HG02981 (cell line): ENCODE measurements around the gene SNX4.
A peak's percentile ranks its signal among the peaks of the same experiment; 100 is the strongest.
"Not testable (repeated sequence)": the region's sequence is repeated elsewhere in the genome, so short reads cannot be mapped to it uniquely, and the experiment has no call there.

ENCODE experiments used
- ATAC-seq: cut with Tn5 transposase; IDR thresholded peaks from one replicate; pipeline ENCODE4 v1.9.1; 2021; ENCODE audit warnings: mild to moderate bottlenecking, moderate library complexity; ENCODE audit not compliant: unreplicated experiment

Gene SNX4

GRCh38 chr3:125519678-125520562, at the start of gene SNX4:
SNX4 (minus strand) TSS chr3:125520202; CDS start chr3:125520172, 30 bp downstream.
- peak; percentile 85 for ATAC-seq

GRCh38 chr3:125556314-125556713, 36.3 kb upstream of the SNX4 start:
- no peak for ATAC-seq

GRCh38 chr3:125552401-125552800, 32.4 kb upstream of the SNX4 start:
- ATAC-seq, result no peak

- no peak for ATAC-seq
Measured at GRCh38 chr3:125528920-125529319, 8.9 kb upstream of the SNX4 start.

GRCh38 chr3:125525153-125525552, 5.2 kb upstream of the SNX4 start:
- ATAC-seq, result no peak

GRCh38 chr3:125520563-125520919, 539 bp upstream of the SNX4 start:
- not testable (repeated sequence) for ATAC-seq

- ATAC-seq, result no peak
Measured at GRCh38 chr3:125515421-125515820, 4.6 kb downstream of the SNX4 start.

- no peak for ATAC-seq
Measured at GRCh38 chr3:125513490-125514115, 6.4 kb downstream of the SNX4 start.

GRCh38 chr3:125512135-125512920, 7.7 kb downstream of the SNX4 start:
- peak; percentile 43 for ATAC-seq

- no peak for ATAC-seq
Measured at GRCh38 chr3:125511420-125512118, 8.4 kb downstream of the SNX4 start.

- no peak for ATAC-seq
Measured at GRCh38 chr3:125507128-125507527, 12.9 kb downstream of the SNX4 start.

- no peak for ATAC-seq
Measured at GRCh38 chr3:125498630-125499029, 21.4 kb downstream of the SNX4 start.

- ATAC-seq, result no peak
Measured at GRCh38 chr3:125496701-125497100, 23.3 kb downstream of the SNX4 start.

- ATAC-seq, result no peak
Measured at GRCh38 chr3:125482406-125482805, 37.6 kb downstream of the SNX4 start.

- no peak for ATAC-seq
Measured at GRCh38 chr3:125481786-125482185, 38.2 kb downstream of the SNX4 start.

GRCh38 chr3:125481375-125481759, 38.6 kb downstream of the SNX4 start:
- not testable (repeated sequence) for ATAC-seq

- ATAC-seq, result no peak
Measured at GRCh38 chr3:125480656-125481374, 39.2 kb downstream of the SNX4 start.

- ATAC-seq, result no peak
Measured at GRCh38 chr3:125479091-125479490, 40.9 kb downstream of the SNX4 start.

- no peak for ATAC-seq
Measured at GRCh38 chr3:125478326-125478725, 41.7 kb downstream of the SNX4 start.

GRCh38 chr3:125477701-125478100, 42.3 kb downstream of the SNX4 start:
- ATAC-seq, result no peak
